HEK293 (cell line): ENCODE results near the gene ZNF611.

ENCODE experiments used
- CTCF ChIA-PET: fragments of 350-600 bp; formaldehyde crosslinking; extraction: SDS; loops from one replicate; lab custom pipeline; 2021; ENCODE audit warnings: antibody characterized with exemption; lab: Yijun Ruan, JAX
- POLR2A ChIA-PET: fragments of 300-600 bp; formaldehyde crosslinking; extraction: SDS; loops from one replicate; lab custom pipeline; 2020; ENCODE audit warnings: antibody characterized with exemption, inconsistent platforms; lab: Yijun Ruan, JAX
- H3K27ac ChIP-seq: fragments of 200-500 bp; sonication (Bioruptor generic); 2 replicates; pipeline ENCODE4 v1.5.1; 2014; ENCODE audit warnings: low read depth, low read length, control low read depth, inconsistent platforms; ENCODE audit errors: extremely low read depth
- H3K36me3 ChIP-seq, 2 experiments: fragments of 200-500 bp in 1 of 2; sonication (Bioruptor generic) in 1 of 2; 1 replicate in 1 of 2; 2 replicates in 1 of 2; pipeline ENCODE4 v1.5.1; 2014 to 2017; ENCODE audit warnings: inconsistent platforms in 2 of 2, low read length in 2 of 2; ENCODE audit not compliant: control insufficient read depth in 2 of 2, insufficient read depth in 1 of 2
- H3K4me1 ChIP-seq: fragments of 200-500 bp; sonication (Bioruptor generic); 2 replicates; pipeline ENCODE4 v1.5.1; 2014; ENCODE audit warnings: mild to moderate bottlenecking, low read length, inconsistent platforms; ENCODE audit not compliant: control insufficient read depth, insufficient read depth
- H3K4me3 ChIP-seq: 2 replicates; pipeline ENCODE4 v1.5.1; 2011; ENCODE audit warnings: low read depth, mild to moderate bottlenecking, control low read depth, low read length, moderate library complexity
- H3K9me3 ChIP-seq: fragments of 200-500 bp; sonication (Bioruptor generic); 2 replicates; pipeline ENCODE4 v1.5.1; 2014; ENCODE audit warnings: low read depth, low read length, inconsistent platforms; ENCODE audit not compliant: control insufficient read depth, insufficient read depth
- EGR2 ChIP-seq: fragments of 450-650 bp; formaldehyde crosslinking; IDR thresholded peaks from 2 replicates; pipeline ENCODE4 v1.5.1; 2016; ENCODE audit warnings: low read depth, missing biosample characterization, missing genetic modification characterization
- GFI1B ChIP-seq: fragments of 450-650 bp; formaldehyde crosslinking; IDR thresholded peaks from 2 replicates; pipeline ENCODE4 v1.5.1; 2016; ENCODE audit warnings: missing biosample characterization, missing genetic modification characterization
- GLIS2 ChIP-seq: fragments of 450-650 bp; formaldehyde crosslinking; IDR thresholded peaks from 2 replicates; pipeline ENCODE4 v1.5.1; 2016; ENCODE audit warnings: missing biosample characterization, missing genetic modification characterization
- HOXD13 ChIP-seq: sonication (generic); formaldehyde crosslinking; IDR thresholded peaks from 2 replicates; pipeline ENCODE4 v1.8.0; 2022; ENCODE audit warnings: missing genetic modification reagents, borderline replicate concordance
- KLF10 ChIP-seq: fragments of 450-650 bp; IDR thresholded peaks from 2 replicates; pipeline ENCODE4 v1.5.1; 2018; ENCODE audit warnings: missing biosample characterization, mild to moderate bottlenecking, missing genetic modification characterization
- KLF8 ChIP-seq: fragments of 450-650 bp; formaldehyde crosslinking; IDR thresholded peaks from 2 replicates; pipeline ENCODE4 v1.5.1; 2016; ENCODE audit warnings: missing biosample characterization, missing genetic modification characterization
- KLF9 ChIP-seq: fragments of 450-650 bp; formaldehyde crosslinking; IDR thresholded peaks from 2 replicates; pipeline ENCODE4 v1.5.1; 2016; ENCODE audit warnings: missing biosample characterization, missing genetic modification characterization, low read depth
- SCRT1 ChIP-seq: fragments of 450-650 bp; formaldehyde crosslinking; IDR thresholded peaks from 2 replicates; pipeline ENCODE4 v1.5.1; 2016; ENCODE audit warnings: missing biosample characterization, missing genetic modification characterization, borderline replicate concordance
- SCRT2 ChIP-seq: fragments of 450-650 bp; formaldehyde crosslinking; IDR thresholded peaks from 2 replicates; pipeline ENCODE4 v1.5.1; 2016; ENCODE audit warnings: missing biosample characterization, missing genetic modification characterization
- SETDB1 ChIP-seq: IDR thresholded peaks from one replicate; pipeline ENCODE4 v1.6.1; 2017; ENCODE audit warnings: mild to moderate bottlenecking, low read length, moderate library complexity, mixed read lengths; ENCODE audit not compliant: insufficient read length
- SP2 ChIP-seq: fragments of 450-650 bp; formaldehyde crosslinking; IDR thresholded peaks from 2 replicates; pipeline ENCODE4 v1.5.1; 2016; ENCODE audit warnings: missing biosample characterization, missing genetic modification characterization
- SP3 ChIP-seq: fragments of 450-650 bp; formaldehyde crosslinking; IDR thresholded peaks from 2 replicates; pipeline ENCODE4 v1.5.1; 2016; ENCODE audit warnings: missing biosample characterization, missing genetic modification characterization
- SP7 ChIP-seq: fragments of 450-650 bp; formaldehyde crosslinking; IDR thresholded peaks from 2 replicates; pipeline ENCODE4 v1.5.1; 2016; ENCODE audit warnings: missing biosample characterization, missing genetic modification characterization
- YY1 ChIP-seq: fragments of 450-650 bp; formaldehyde crosslinking; IDR thresholded peaks from 2 replicates; pipeline ENCODE4 v1.5.1; 2018; ENCODE audit warnings: missing biosample characterization, missing genetic modification characterization
- ZBTB17 ChIP-seq: fragments of 450-650 bp; formaldehyde crosslinking; IDR thresholded peaks from 2 replicates; pipeline ENCODE4 v1.5.1; 2016; ENCODE audit warnings: missing biosample characterization, missing genetic modification characterization
- ZBTB20 ChIP-seq: fragments of 450-650 bp; formaldehyde crosslinking; IDR thresholded peaks from 2 replicates; pipeline ENCODE4 v1.5.1; 2016; ENCODE audit warnings: missing biosample characterization, missing genetic modification characterization
- ZEB2 ChIP-seq: fragments of 450-650 bp; formaldehyde crosslinking; IDR thresholded peaks from 2 replicates; pipeline ENCODE4 v1.5.1; 2016; ENCODE audit warnings: missing biosample characterization, missing genetic modification characterization
- ZFP41 ChIP-seq: fragments of 450-650 bp; formaldehyde crosslinking; IDR thresholded peaks from 2 replicates; pipeline ENCODE4 v1.5.1; 2016; ENCODE audit warnings: missing biosample characterization, missing genetic modification characterization, borderline replicate concordance
- ZFP69B ChIP-seq: fragments of 450-650 bp; formaldehyde crosslinking; IDR thresholded peaks from 2 replicates; pipeline ENCODE4 v1.5.1; 2016; ENCODE audit warnings: missing biosample characterization, missing genetic modification characterization
- ZIC2 ChIP-seq: fragments of 450-650 bp; formaldehyde crosslinking; IDR thresholded peaks from 2 replicates; pipeline ENCODE4 v1.5.1; 2016; ENCODE audit warnings: missing biosample characterization, missing genetic modification characterization
- ZNF146 ChIP-seq: fragments of 450-650 bp; formaldehyde crosslinking; IDR thresholded peaks from 2 replicates; pipeline ENCODE4 v1.5.1; 2016; ENCODE audit warnings: missing biosample characterization, missing genetic modification characterization
- ZNF157 ChIP-seq: fragments of 450-650 bp; formaldehyde crosslinking; IDR thresholded peaks from 2 replicates; pipeline ENCODE4 v1.5.1; 2016; ENCODE audit warnings: missing biosample characterization, missing genetic modification characterization
- ZNF2 ChIP-seq: fragments of 450-650 bp; formaldehyde crosslinking; IDR thresholded peaks from 2 replicates; pipeline ENCODE4 v1.5.1; 2016; ENCODE audit warnings: missing biosample characterization, missing genetic modification characterization
- ZNF239 ChIP-seq: fragments of 450-650 bp; formaldehyde crosslinking; IDR thresholded peaks from 2 replicates; pipeline ENCODE4 v1.5.1; 2016; ENCODE audit warnings: missing biosample characterization, missing genetic modification characterization
- ZNF24 ChIP-seq: fragments of 450-650 bp; formaldehyde crosslinking; IDR thresholded peaks from 2 replicates; pipeline ENCODE4 v1.5.1; 2016; ENCODE audit warnings: missing biosample characterization, missing genetic modification characterization
- ZNF311 ChIP-seq: fragments of 450-650 bp; formaldehyde crosslinking; IDR thresholded peaks from 2 replicates; pipeline ENCODE4 v1.5.1; 2017; ENCODE audit warnings: missing biosample characterization, missing genetic modification characterization, borderline replicate concordance
- ZNF341 ChIP-seq: fragments of 450-650 bp; formaldehyde crosslinking; IDR thresholded peaks from 2 replicates; pipeline ENCODE4; 2016; ENCODE audit warnings: low read depth, missing biosample characterization, missing genetic modification characterization
- ZNF398 ChIP-seq: fragments of 450-650 bp; formaldehyde crosslinking; IDR thresholded peaks from 2 replicates; pipeline ENCODE4 v1.5.1; 2017; ENCODE audit warnings: missing biosample characterization, missing genetic modification characterization
- ZNF433 ChIP-seq: fragments of 450-650 bp; formaldehyde crosslinking; IDR thresholded peaks from 2 replicates; pipeline ENCODE4 v1.5.1; 2016; ENCODE audit warnings: missing biosample characterization, missing genetic modification characterization, low read depth
- ZNF544 ChIP-seq: fragments of 450-650 bp; formaldehyde crosslinking; IDR thresholded peaks from 2 replicates; pipeline ENCODE4 v1.5.0; 2017; ENCODE audit warnings: missing biosample characterization, missing genetic modification characterization
- ZNF548 ChIP-seq: fragments of 450-650 bp; formaldehyde crosslinking; IDR thresholded peaks from 2 replicates; pipeline ENCODE4 v1.5.1; 2016; ENCODE audit warnings: missing biosample characterization, missing genetic modification characterization
- ZNF560 ChIP-seq: fragments of 450-650 bp; formaldehyde crosslinking; IDR thresholded peaks from 2 replicates; pipeline ENCODE4 v1.5.1; 2017; ENCODE audit warnings: missing biosample characterization, missing genetic modification characterization, borderline replicate concordance
- ZNF596 ChIP-seq: fragments of 450-650 bp; IDR thresholded peaks from 2 replicates; pipeline ENCODE4 v1.5.0; 2018; ENCODE audit warnings: missing biosample characterization, mild to moderate bottlenecking, missing genetic modification characterization, moderate library complexity
- ZNF623 ChIP-seq: fragments of 450-650 bp; formaldehyde crosslinking; IDR thresholded peaks from 2 replicates; pipeline ENCODE4 v1.5.1; 2016; ENCODE audit warnings: missing biosample characterization, missing genetic modification characterization
- ZNF692 ChIP-seq: fragments of 450-650 bp; formaldehyde crosslinking; IDR thresholded peaks from 2 replicates; pipeline ENCODE4 v1.5.1; 2016; ENCODE audit warnings: missing biosample characterization, missing genetic modification characterization
- ZNF747 ChIP-seq: fragments of 450-650 bp; formaldehyde crosslinking; IDR thresholded peaks from 2 replicates; pipeline ENCODE4 v1.5.1; 2016; ENCODE audit warnings: missing biosample characterization, missing genetic modification characterization
- TF ChIP-seq, protein P1 (sequence below): fragments of 450-650 bp; formaldehyde crosslinking; IDR thresholded peaks from 2 replicates; pipeline ENCODE4 v1.5.1; 2016; ENCODE audit warnings: missing biosample characterization, missing genetic modification characterization

Gene ZNF611

GRCh38 chr19:52690369-52691214, 44.3 kb downstream of the ZNF611 start:
- no peak overlapping the region for H3K27ac ChIP-seq
- CTCF ChIA-PET: no interaction called here
- no peaks in the 10 kb centered on the region for H3K4me1 ChIP-seq
- H3K4me3 ChIP-seq: peak overlapping the region; percentile 54
- POLR2A ChIA-PET: no interaction called here
- no peaks in the 10 kb centered on the region for H3K36me3 ChIP-seq
- no peaks in the 10 kb centered on the region for H3K9me3 ChIP-seq
- TF ChIP-seq YY1 (tag by site-specific recombination): no peak
- TF ChIP-seq SP3 (tag by site-specific recombination): peak; percentile 33; the same call in 1 of the 2 replicates
- TF ChIP-seq GFI1B (tag by site-specific recombination): no peak
- no peak for TF ChIP-seq ZNF560 (tag by site-specific recombination)
- no peak for TF ChIP-seq ZNF433 (tag by site-specific recombination)
- no peak for TF ChIP-seq ZNF623
- no peak for TF ChIP-seq SCRT1 (tag by site-specific recombination)
- no peak for TF ChIP-seq ZNF146 (tag by site-specific recombination)
- TF ChIP-seq SP2 (tag by site-specific recombination): peak; percentile 66
- no peak for TF ChIP-seq HOXD13 (CRISPR knock-in tag)
- TF ChIP-seq KLF9: peak; percentile 74
- TF ChIP-seq EGR2 (tag by site-specific recombination): no peak
- TF ChIP-seq GLIS2 (tag by site-specific recombination): no peak
- no peak for TF ChIP-seq ZNF596 (tag by site-specific recombination)
- peak; percentile 68 for TF ChIP-seq KLF10 (tag by site-specific recombination)
- no peak for TF ChIP-seq ZNF398 (tag by site-specific recombination)
- TF ChIP-seq ZNF548 (tag by site-specific recombination): no peak
- TF ChIP-seq ZNF24 (tag by site-specific recombination): no peak
- no peak for TF ChIP-seq ZFP41
- peak; percentile 62; the same call in 1 of the 2 replicates for TF ChIP-seq ZFP69B (tag by site-specific recombination)
- TF ChIP-seq SP7: peak; percentile 12; the same call in 1 of the 2 replicates
- TF ChIP-seq ZNF239 (tag by site-specific recombination): no peak
- 0 out of 2 replicates have a peak, but pooled peaks have one; percentile 37 for TF ChIP-seq ZNF2
- TF ChIP-seq, protein P1, sequence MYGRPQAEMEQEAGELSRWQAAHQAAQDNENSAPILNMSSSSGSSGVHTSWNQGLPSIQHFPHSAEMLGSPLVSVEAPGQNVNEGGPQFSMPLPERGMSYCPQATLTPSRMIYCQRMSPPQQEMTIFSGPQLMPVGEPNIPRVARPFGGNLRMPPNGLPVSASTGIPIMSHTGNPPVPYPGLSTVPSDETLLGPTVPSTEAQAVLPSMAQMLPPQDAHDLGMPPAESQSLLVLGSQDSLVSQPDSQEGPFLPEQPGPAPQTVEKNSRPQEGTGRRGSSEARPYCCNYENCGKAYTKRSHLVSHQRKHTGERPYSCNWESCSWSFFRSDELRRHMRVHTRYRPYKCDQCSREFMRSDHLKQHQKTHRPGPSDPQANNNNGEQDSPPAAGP (tag by site-specific recombination): no peak
- TF ChIP-seq ZBTB20 (tag by site-specific recombination): peak; percentile 73
- peak; percentile 13; the same call in 1 of the 2 replicates for TF ChIP-seq KLF8 (tag by site-specific recombination)
- peak; percentile 51; the same call in 1 of the 2 replicates for TF ChIP-seq ZNF692 (tag by site-specific recombination)
- TF ChIP-seq SCRT2 (tag by site-specific recombination): peak; percentile 69; the same call in 1 of the 2 replicates
- TF ChIP-seq SETDB1: no peak
- no peak for TF ChIP-seq ZNF747 (tag by site-specific recombination)
- no peak for TF ChIP-seq ZNF157 (tag by site-specific recombination)
- TF ChIP-seq ZIC2: peak; percentile 25; the same call in 1 of the 2 replicates
- no peak for TF ChIP-seq ZNF341 (tag by site-specific recombination)
- TF ChIP-seq ZEB2: peak; percentile 56; the same call in 1 of the 2 replicates
- TF ChIP-seq ZBTB17: no peak
- no peak for TF ChIP-seq ZNF311 (tag by site-specific recombination)
- no peak for TF ChIP-seq ZNF544
